NT2/D1 (cell line): Measurements from ENCODE around the gene METTL22.

Experiments used
- SUZ12 ChIP-seq: IDR thresholded peaks from 2 replicates; pipeline ENCODE4 v1.6.1; 2011; ENCODE audit not compliant: insufficient read length, insufficient read depth; ENCODE audit errors: extremely low read depth
- YY1 ChIP-seq: IDR thresholded peaks from 2 replicates; pipeline ENCODE4 v1.6.1; 2011; ENCODE audit not compliant: insufficient read length, insufficient read depth
- ZNF274 ChIP-seq: IDR thresholded peaks from 2 replicates; pipeline ENCODE4 v1.6.1; 2011; ENCODE audit warnings: mild to moderate bottlenecking, low read depth, low read length

- no peak for TF ChIP-seq SUZ12
- TF ChIP-seq YY1: no peak
- TF ChIP-seq ZNF274: no peak
These were observed 31.4 kb upstream of the METTL22 start, which contains the start of gene TMEM114 for GRCh38 chr16:8589900-8590688.
